Testis (tissue), 2 donors: ENCODE results near the gene FAM184B.

ENCODE experiments used
- POLR2A ChIP-seq: fragments of 450-650 bp; IDR thresholded peaks from one replicate; pipeline ENCODE4 v1.6.1; 2017; ENCODE audit warnings: antibody characterized with exemption, mild to moderate bottlenecking, moderate library complexity
- TF ChIP-seq, protein P1 (sequence below), 3 experiments: fragments of 450-650 bp in 2 of 3; fragments of 200-600 bp in 1 of 3; sonication (generic) in 1 of 3; IDR thresholded peaks; one replicate each; pipeline ENCODE4 v1.5.1; 2016 to 2019; ENCODE audit warnings: antibody characterized with exemption in 3 of 3, mild to moderate bottlenecking in 2 of 3, moderate library complexity in 1 of 3

DNA sequence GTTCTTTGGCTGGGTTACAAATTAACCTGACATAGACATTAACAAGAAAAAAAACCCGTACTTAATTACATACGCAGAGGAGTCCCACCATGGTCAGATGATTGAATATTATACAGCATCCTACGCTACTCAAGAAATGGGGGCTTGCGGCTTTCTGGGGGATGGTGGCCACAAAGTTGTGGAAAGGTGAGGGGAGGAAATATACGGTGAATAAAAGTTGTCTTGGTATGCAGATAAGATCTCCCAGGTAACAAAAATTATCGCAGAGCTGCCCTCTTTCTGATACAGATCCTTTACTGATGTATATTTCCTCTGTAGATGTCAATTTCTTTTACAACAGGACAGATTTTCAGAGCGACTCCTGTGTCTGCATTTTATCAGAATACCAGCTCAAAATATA is 28.2 kb upstream of the FAM184B start:
- TF ChIP-seq, protein P1, sequence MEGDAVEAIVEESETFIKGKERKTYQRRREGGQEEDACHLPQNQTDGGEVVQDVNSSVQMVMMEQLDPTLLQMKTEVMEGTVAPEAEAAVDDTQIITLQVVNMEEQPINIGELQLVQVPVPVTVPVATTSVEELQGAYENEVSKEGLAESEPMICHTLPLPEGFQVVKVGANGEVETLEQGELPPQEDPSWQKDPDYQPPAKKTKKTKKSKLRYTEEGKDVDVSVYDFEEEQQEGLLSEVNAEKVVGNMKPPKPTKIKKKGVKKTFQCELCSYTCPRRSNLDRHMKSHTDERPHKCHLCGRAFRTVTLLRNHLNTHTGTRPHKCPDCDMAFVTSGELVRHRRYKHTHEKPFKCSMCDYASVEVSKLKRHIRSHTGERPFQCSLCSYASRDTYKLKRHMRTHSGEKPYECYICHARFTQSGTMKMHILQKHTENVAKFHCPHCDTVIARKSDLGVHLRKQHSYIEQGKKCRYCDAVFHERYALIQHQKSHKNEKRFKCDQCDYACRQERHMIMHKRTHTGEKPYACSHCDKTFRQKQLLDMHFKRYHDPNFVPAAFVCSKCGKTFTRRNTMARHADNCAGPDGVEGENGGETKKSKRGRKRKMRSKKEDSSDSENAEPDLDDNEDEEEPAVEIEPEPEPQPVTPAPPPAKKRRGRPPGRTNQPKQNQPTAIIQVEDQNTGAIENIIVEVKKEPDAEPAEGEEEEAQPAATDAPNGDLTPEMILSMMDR (IDR thresholded peaks at IDR 0.05), result no peak
- TF ChIP-seq POLR2A, result no peak
